ENCODE measurements around the gene LRBA.
"Not testable (repeated sequence)": the region's sequence is repeated elsewhere in the genome, so short reads cannot be mapped to it uniquely, and the experiment has no call there.

Gene LRBA

DNA sequence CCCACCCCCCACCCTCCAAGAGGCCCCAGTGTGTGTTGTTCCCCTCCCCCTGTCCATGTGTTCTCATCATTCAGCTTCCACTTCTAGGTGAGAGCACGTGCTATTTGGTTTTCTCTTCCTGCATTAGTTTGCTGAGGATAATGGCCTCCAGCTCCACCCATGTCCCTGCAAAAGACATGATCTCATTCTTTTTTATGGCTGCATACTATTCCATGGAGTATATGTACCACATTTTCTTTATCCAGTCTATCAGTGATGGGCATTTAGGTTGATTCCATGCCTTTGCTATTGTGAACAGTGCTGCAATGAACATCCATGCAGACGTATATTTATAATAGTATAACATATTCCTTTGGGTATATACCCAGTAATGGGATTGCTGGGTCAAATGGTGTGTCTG lies 628.7 kb downstream of the LRBA start:
- not testable (repeated sequence) for DNase-seq

DNA sequence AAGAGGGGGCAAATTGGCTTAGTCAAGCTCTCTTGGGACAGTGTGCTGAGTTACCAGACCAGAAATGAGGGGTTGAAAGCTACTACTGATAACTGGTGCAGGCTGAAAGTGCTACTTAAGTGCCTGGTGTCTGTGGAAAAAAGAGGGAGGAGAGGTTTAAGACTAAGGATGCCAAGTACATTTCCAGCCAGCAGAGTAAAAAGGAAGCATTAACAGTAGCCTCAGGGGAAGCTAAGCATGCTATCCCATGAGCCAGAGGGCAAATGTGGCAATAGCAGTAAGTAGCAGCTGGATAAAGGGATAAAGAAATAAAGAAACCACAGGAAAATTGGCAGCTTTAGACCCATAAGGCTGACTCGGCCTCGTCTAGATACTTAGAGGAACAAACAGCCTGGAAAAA lies 629.5 kb downstream of the LRBA start:
- no peak for DNase-seq

DNA sequence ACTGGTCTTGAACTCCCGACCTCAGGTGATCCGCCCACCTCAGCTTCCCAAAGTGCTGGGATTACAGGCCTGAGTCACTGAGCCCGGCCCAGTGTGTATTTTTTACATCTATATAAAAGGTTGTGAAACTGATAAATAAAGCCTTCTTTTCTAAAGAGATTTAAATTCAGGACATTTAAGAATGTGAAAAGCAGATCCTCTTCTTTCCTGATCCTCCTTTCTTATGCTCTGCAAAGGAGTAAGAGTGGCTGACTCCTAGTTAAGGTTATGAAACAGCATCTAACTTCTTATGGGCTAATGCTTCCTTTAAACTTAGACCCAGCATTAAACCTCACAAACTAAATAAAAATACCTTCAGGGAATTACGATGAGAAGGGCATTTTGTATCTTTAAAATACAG lies 630.8 kb downstream of the LRBA start:
- DNase-seq: no peak

GRCh38 chr4:150382028-150382427 lies 633.1 kb downstream of the LRBA start:
- no peak for DNase-seq

GRCh38 chr4:150381609-150382008 lies 633.5 kb downstream of the LRBA start:
- DNase-seq: no peak

DNA sequence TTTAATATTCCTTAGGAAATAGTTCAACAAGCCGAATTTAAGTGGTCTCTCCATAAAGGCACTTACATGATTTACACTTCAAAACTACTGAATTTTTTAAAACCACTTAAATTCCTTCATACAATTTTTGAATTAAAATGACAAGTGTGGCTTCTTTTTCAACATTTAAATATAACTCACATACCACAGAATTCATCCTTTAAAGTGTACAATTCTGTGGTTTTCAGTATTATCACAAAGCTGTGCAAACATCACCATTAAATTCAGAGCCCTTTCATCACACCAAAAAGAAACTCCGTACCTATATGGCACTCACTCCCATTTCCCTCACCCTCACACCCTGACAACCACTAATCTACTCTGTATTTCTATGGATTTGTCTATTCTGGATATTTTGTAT lies 634.0 kb downstream of the LRBA start:
- DNase-seq: no peak

DNA sequence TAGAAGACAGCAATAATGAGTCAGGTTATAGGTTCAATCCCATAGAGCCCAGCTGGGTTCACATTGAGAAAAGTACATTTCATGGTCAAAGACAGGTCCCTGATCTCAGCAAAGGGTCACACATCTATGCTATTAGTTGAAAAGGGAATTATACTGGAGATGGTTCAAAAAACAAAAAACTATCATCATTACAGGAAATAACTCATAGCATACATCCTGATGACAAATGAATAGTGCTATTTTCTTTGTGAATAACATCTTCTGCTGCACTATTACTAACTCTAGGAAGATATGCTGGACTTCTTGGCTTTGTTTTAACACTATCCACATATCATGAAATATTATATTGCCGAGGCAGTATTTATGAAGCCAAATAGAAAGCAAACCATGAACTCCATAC lies 635.6 kb downstream of the LRBA start:
- no peak for DNase-seq

- DNase-seq: no peak
These were observed 640.1 kb downstream of the LRBA start for GRCh38 chr4:150375025-150375424.

DNA sequence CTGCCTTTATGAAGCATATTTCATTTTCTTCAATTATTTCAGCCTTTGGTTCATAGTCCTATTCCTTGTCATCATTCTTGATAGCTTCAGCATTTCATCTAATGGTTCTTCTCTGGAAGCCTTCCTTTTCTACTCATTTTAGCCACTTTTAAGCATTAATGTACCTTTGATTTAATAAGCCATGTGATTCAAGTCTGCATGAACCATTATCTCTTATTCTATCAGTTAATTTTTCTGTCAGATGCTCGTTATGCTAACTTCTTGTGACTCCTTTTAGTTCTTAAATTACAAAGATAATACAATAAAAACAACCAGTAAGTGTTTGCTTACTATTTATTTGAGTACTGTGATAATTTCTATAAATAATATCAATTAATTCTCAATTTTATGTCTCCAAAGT lies 643.2 kb downstream of the LRBA start:
- no peak for DNase-seq

GRCh38 chr4:150369434-150370380 lies 645.4 kb downstream of the LRBA start:
- no peak for DNase-seq

DNA sequence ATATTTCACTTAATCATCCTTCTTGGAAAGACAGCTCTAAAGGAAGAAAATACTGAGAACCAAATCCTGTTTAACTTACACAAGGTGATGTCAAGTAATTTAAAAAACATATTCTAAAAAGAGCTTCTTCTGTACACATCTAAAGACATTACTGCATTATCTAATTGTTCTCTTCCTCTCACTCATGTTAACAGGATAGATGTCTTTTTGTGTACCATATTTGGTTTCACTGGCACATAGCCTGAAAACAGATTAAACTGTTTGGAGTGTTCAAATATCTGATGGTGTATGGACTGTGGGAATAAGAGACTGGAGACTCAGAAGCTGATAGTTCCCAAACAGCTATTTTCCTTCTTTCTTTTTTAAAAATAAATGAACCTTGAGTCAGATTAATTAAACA lies 646.4 kb downstream of the LRBA start:
- no peak for DNase-seq

DNA sequence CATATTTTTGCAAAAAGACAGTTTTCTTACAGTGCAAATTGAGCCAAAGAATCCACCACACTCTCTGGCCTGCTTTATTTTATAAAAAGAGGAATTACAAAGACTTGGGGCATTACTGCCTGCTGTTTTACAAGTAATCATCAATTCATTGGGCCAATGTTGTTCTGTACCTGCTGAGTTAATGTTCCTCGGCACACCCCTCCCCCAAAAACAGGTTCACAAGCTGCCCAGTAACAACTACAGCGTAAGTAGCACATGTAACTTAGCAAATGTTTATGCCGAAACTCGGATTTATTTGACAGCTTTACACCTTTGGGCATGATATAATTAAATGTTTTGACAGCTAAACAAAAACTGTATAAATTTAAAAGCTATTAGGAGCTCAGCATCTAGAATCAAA lies 647.8 kb downstream of the LRBA start:
- no peak for DNase-seq

DNA sequence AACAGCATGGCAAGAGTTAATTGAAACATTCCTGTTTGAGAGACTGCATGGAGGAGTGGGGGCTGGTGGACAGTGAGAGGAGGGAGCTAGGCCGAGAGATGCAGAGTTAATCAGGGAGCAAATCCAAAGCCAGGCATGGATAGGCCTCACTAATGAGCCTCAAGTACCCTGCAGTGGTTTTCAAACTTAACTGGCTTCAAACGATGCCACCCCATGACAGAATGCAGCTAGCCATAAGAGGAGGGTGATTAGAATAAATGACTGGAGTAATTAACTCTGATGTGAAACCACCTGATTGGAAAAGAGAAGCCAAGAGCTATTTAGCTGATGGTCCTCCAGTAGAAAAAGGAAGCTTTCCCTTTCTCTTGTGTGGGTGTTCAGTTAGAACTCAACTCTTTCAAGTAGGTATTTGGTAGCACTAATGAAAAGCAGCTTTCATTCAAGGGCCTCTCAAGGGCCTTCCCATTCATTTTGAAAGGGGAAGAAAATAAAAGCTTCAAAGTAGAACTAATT lies 648.5 kb downstream of the LRBA start:
- no peak for DNase-seq

DNA sequence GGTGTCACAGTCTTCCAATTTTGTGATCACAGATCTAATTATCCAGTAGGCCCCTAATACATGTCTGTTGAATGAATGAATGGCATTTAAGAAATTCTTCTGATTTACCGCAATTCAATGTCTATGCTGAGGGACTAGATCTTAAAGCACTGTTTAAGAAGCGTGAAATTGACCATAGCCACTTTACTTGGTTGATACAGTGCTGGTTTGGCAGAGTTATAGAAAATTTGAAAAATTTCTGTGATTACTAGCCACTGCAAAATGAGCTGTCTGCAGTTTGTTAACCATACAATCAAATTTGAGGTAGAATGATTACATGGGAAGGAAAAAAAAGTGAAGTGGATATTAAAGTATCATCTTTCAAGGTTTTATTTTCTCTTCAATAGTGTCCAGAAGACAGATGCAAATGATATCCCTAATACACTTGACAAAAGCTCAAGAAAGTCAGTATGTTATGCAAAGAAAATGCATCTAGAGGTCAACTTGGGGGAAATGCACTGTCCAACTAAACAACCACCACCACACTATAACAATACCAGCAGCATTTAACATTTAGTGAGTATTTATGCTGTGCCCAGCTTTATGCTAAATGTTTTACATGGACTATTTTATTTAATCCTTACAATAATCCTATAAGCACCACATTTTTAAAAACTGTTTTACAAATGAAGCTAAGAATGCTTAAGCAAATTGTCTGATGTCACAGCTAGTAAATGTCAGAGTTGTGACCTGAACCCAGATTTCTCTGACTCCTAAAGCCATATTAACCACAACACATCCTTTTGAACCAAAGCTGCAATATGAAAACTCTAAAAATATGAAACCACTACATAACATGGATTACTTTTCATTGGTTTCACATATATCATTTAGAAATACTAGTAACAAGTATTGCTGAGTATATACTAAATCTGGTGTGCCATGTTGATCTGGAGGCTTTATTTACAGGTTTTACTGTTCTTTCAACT lies 651.1 kb downstream of the LRBA start:
- no peak for DNase-seq

DNA sequence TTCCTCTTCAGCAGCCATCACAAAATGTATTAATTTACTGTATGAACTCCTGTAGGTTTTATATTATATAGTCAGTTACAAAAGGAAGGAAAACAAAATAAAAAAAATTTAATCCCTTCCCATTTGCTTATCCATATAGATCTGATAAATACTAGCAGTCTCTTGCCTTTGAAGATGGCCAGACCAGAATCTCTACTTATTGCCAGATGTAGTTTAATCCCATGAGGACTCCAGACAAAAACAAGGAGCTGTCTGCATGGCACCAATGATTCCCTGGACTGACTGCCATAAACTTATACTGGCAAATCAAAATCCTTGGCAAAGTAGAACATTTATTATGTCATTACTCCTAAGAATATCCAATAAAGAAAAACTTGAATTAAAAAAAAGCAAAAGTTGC lies 656.4 kb downstream of the LRBA start:
- no peak for DNase-seq

DNA sequence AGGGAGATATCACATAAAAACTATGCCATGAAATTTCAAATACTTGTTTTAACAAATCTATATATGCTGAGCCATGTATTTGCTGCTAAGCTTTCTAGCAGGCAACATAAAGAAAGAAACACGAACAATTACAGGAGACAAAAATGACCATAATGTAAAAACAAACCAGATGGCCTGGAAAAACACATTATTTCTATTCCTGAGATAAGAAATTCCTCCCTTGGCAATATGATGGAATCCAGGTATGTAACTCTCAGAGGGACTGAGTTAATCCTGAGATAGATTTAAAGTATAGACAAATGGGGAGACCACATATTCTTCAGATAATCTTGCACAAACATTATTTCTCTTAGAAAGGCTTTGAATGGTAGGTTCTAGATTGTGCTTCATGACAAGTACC lies 657.3 kb downstream of the LRBA start:
- DNase-seq: no peak

DNA sequence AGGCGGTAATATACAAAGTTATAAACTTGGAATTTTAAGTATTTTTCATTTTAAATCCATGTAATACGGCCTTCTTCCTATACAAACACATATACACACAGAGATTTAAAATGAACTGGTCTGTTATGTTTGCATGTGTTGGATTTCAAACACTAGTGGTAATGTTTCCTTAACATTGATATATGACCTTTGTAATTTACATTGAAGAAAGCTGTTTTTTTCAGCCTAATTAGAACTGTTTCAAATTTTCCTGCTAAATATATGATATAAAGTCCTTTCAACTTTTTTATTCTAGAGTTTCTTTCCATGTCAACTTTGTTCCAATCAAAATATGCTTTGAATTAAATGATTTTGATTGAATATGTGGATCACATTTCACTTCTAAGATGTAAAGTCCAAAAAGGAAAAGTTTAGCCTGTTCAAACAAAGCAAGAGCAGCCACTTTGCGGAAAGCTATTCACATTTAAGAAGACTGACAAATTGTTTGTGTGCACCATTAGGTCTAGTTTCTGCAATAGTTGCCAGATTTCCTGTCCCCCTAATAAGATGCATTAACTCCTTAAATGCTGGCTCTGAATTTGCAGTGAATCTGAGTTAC lies 659.1 kb downstream of the LRBA start:
- no peak for DNase-seq

DNA sequence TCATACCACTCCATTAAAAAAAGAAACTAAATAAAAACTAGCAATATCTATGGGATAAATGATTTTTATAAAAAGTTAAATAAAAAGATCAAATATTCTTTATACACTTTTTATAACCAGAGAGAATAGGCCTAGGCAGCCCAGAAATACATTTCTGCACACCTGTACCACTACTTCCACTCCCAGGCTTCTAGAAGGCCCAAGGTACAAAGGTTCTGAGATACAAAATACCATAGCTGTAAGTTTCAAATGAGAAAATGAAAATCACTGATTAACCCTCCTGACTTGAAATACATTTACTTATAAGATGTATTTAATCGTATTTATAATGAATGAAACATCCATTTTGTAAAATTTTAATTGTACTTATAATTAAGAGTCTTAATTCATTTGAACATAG lies 659.7 kb downstream of the LRBA start:
- no peak for DNase-seq

GRCh38 chr4:150354214-150354796 lies 660.8 kb downstream of the LRBA start:
- no peak for DNase-seq

GRCh38 chr4:150348079-150348478 lies 667.0 kb downstream of the LRBA start:
- DNase-seq: no peak

DNA sequence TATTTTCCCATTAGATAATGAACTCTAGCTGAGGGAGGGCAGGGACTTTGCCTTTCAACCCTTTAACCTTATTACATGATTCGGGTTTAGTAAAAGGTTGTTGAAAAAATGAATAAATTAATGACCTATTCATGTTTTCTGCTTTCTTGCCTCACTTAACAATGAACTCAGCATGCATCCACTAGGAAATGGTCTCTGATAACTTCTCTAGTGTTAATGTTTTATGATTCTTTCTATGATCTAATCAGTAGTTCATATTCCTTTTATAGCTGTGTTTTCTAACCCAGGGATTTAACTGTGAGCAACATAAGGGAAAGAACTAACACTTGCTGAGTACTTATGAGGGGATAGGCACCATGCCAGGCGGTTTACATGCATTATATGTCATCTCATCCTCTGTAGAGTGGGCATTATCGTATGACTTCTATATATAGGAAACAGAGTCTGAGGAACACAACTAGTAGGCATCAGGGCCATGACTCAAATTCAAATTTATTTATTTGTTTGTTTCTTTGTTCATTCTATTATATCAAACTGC lies 669.8 kb downstream of the LRBA start:
- no peak for DNase-seq

DNA sequence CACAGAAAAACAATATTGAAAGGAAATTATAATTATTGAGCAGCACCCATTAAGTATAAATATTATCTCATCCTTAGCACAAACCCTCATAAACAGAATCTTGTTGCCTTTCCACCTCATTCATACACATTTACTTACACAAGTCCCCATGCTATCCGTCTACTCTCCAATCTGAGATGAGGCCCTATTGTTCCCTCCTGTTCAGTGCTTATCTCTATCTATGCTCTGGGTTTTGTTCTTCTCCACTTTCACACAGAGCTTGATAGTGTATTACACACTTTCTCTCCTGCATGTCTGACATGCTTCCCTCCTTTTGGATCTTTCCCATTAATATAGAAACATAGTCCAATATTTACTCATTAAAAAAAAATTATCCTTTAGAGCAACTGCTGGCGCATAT lies 671.3 kb downstream of the LRBA start:
- no peak for DNase-seq

Measured in activated effector memory CD4-positive, alpha-beta T cell treated with anti-CD3 and anti-CD28 coated beads, Interleukin-2, amount 50 U/mL, for 16 hours (primary cell).